Measurements from ENCODE around the gene EXOC6B. TPM values are rescaled to one million over a fixed set of nuclear protein-coding genes. Genes with fewer than 3 reads are reported as not detected.

EXOC6B gene
- total and polyA plus RNA-seq, 10 of the 15 experiments (the other 5 are each of a cell fraction or from before 2014, with no cell fraction given): 0.23 to 2.2 (median 1.2) TPM

DNA sequence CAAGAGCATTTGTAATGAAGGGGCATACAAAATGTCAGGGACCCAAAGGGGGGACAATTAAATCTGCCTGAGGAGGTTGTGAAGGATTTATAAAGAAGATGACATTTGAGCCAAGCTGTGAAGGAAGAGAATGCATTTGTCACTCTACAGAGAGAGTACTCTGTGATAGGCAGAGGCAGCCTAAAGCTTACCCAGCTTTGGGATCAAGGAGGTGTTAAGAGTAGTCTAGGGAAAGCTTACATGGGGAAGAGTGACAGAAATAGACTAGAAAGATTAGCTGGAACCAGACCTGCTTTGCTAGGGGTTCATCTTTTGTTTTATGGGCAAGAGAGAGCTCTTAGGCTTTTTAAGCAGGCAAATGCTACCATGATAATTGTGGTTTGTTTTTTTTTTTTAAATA lies 509.1 kb downstream of the EXOC6B start (continued):
- TF ChIP-seq, protein P1, sequence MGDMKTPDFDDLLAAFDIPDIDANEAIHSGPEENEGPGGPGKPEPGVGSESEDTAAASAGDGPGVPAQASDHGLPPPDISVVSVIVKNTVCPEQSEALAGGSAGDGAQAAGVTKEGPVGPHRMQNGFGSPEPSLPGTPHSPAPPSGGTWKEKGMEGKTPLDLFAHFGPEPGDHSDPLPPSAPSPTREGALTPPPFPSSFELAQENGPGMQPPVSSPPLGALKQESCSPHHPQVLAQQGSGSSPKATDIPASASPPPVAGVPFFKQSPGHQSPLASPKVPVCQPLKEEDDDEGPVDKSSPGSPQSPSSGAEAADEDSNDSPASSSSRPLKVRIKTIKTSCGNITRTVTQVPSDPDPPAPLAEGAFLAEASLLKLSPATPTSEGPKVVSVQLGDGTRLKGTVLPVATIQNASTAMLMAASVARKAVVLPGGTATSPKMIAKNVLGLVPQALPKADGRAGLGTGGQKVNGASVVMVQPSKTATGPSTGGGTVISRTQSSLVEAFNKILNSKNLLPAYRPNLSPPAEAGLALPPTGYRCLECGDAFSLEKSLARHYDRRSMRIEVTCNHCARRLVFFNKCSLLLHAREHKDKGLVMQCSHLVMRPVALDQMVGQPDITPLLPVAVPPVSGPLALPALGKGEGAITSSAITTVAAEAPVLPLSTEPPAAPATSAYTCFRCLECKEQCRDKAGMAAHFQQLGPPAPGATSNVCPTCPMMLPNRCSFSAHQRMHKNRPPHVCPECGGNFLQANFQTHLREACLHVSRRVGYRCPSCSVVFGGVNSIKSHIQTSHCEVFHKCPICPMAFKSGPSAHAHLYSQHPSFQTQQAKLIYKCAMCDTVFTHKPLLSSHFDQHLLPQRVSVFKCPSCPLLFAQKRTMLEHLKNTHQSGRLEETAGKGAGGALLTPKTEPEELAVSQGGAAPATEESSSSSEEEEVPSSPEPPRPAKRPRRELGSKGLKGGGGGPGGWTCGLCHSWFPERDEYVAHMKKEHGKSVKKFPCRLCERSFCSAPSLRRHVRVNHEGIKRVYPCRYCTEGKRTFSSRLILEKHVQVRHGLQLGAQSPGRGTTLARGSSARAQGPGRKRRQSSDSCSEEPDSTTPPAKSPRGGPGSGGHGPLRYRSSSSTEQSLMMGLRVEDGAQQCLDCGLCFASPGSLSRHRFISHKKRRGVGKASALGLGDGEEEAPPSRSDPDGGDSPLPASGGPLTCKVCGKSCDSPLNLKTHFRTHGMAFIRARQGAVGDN (IDR thresholded peaks at IDR 0.05): no peak

DNA sequence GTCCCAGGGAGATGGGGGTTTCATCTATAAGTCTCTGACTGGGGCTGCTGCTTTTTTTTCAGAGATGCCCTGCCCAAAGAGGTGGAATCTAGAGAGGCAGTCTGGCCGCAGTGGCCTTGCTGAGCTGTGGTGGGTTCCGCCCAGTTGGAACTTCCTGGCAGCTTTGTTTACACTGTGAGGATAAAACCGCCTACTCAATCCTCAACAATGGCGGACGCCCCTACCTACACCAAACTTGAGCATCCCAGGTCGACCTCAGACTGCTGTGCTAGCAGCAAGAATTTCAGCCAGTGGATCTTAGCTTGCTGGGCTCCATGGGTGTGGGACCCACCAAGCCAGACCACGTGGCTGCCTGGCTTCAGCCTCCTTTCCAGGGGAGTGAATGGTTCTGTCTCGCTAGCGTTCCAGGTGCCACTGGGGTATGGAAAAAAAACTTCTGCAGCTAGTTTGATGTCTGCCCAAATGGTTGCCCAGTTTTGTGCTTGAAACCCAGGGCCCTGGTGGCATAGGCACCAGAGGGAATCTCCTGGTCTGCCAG lies 525.6 kb downstream of the EXOC6B start:
- SMC1A ChIA-PET (ENCODE audit: uncharacterized antibody, unreplicated experiment): no interaction called here
- ATAC-seq: no peak
- no peak overlapping the region for H3K27ac ChIP-seq (ENCODE audit: control insufficient read depth, insufficient read depth)
- no peaks in the 10 kb centered on the region for H4K20me1 ChIP-seq (ENCODE audit: control insufficient read depth, insufficient read depth)
- TF ChIP-seq ESRRA (IDR thresholded peaks at IDR 0.05; ENCODE audit: low read length) (no peak), SRF (IDR thresholded peaks at IDR 0.05; ENCODE audit: low read depth in 2 of 2, low read length in 2 of 2) (no peak), MTA2 (IDR thresholded peaks at IDR 0.05; ENCODE audit: low read depth) (no peak), DPF2 (IDR thresholded peaks at IDR 0.05) (no peak), IKZF1 (conservative IDR thresholded peaks at IDR 0.05) (no peak)
- POLR2A ChIA-PET: no interaction called here
- FAIRE-seq: no peak
- H3K27me3 ChIP-seq (replicated peaks in 1 of 2; ENCODE audit: control insufficient read depth in 2 of 2, insufficient read depth in 2 of 2, low read length in 1 of 2): no peaks in the 10 kb centered on the region
- 69% methylated on average over 9 of the region's 9 CpGs for WGBS (ENCODE audit: insufficient coverage, insufficient replicate concordance, low lambda C conversion rate, missing lambda C conversion rate)
- H3K36me3 ChIP-seq (ENCODE audit: control insufficient read depth in 2 of 2, insufficient read depth in 2 of 2, low read length in 1 of 2): no peaks in the 10 kb centered on the region
- no peaks in the 10 kb centered on the region for H3K79me2 ChIP-seq (ENCODE audit: control insufficient read depth, insufficient read depth, low read length)
- in situ Hi-C loops (cut with MboI): no loop called here
- CTCF ChIA-PET: no interaction called here
- H3K4me3 ChIP-seq: no peak overlapping the region
- BruUV-seq (replicated peaks): no TSS peak
- DNase-seq (ENCODE audit: low read depth, low spot score): no peak
- H3K9ac ChIP-seq (ENCODE audit: control insufficient read depth, insufficient read depth, low read length): no peak overlapping the region
- RAD21 ChIA-PET (ENCODE audit: unreplicated experiment): no interaction called here
- no peak overlapping the region for H2AFZ ChIP-seq (ENCODE audit: control insufficient read depth, low read depth, low read length)
- H3K4me1 ChIP-seq (ENCODE audit: control insufficient read depth, insufficient read depth, low read length): no peaks in the 10 kb centered on the region
- H3K4me2 ChIP-seq (ENCODE audit: control insufficient read depth, insufficient read depth): no peak overlapping the region
- intact Hi-C loops (cut with micrococcal nuclease; ENCODE audit: unreplicated experiment): no loop called here
- H3K9me3 ChIP-seq (replicated peaks; ENCODE audit: control insufficient read depth, insufficient read depth, low read length): no peaks in the 10 kb centered on the region

Data from GM12878 (cell line).